GM12878 (cell line): Measurements from ENCODE around the gene INTS14. TPM values are rescaled to one million over a fixed set of nuclear protein-coding genes. Genes with fewer than 3 reads are reported as not detected.

Experiments used
- BHLHE40 ChIP-seq, 2 experiments: fragments of 450-650 bp in 1 of 2; IDR thresholded peaks; 2 replicates each; pipeline ENCODE4 v1.6.1; 2011 to 2017; ENCODE audit warnings: low read depth in 2 of 2, borderline replicate concordance in 1 of 2, improper control_type of control experiment in 1 of 2, low read length in 1 of 2, mild to moderate bottlenecking in 1 of 2
- E2F8 ChIP-seq: fragments of 450-650 bp; IDR thresholded peaks from 2 replicates; pipeline ENCODE4 v1.6.1; 2018; ENCODE audit warnings: mild to moderate bottlenecking, low read depth, moderate library complexity; ENCODE audit not compliant: partially characterized antibody
- ESRRA ChIP-seq: IDR thresholded peaks from 2 replicates; pipeline ENCODE4 v1.6.1; 2012; ENCODE audit warnings: mild to moderate bottlenecking, low read length, improper control_type of control experiment
- NFXL1 ChIP-seq: fragments of 450-650 bp; IDR thresholded peaks from 2 replicates; pipeline ENCODE4 v1.6.1; 2017; ENCODE audit warnings: antibody characterized with exemption, mild to moderate bottlenecking, borderline replicate concordance
- NFYB ChIP-seq: IDR thresholded peaks from 2 replicates; pipeline ENCODE4 v1.6.1; 2011; ENCODE audit warnings: low read depth, mild to moderate bottlenecking, low read length, improper control_type of control experiment, moderate library complexity; ENCODE audit not compliant: insufficient read depth
- SREBF1 ChIP-seq: IDR thresholded peaks from 2 replicates; pipeline ENCODE4 v1.6.1; 2012; ENCODE audit warnings: mild to moderate bottlenecking, low read length
- USF2 ChIP-seq: IDR thresholded peaks from 2 replicates; pipeline ENCODE4 v1.6.1; 2011; ENCODE audit warnings: low read depth, low read length, improper control_type of control experiment, borderline replicate concordance
- ZBTB33 ChIP-seq: fragments of 450-650 bp; IDR thresholded peaks from 2 replicates; pipeline ENCODE4 v1.6.1; 2017; ENCODE audit warnings: mild to moderate bottlenecking
- ZNF207 ChIP-seq: fragments of 450-650 bp; IDR thresholded peaks from 2 replicates; pipeline ENCODE4 v1.6.1; 2014; ENCODE audit warnings: antibody characterized with exemption, mild to moderate bottlenecking, borderline replicate concordance
- ZZZ3 ChIP-seq: IDR thresholded peaks from 2 replicates; pipeline ENCODE4 v1.6.1; 2011; ENCODE audit warnings: low read depth; ENCODE audit not compliant: control insufficient read depth, insufficient read length
- polyA plus RNA-seq, 11 experiments: library from polyadenylated mRNA; depleted of rRNA in 4 of 11; unstranded in 6 of 11; stranded (reverse) in 5 of 11; fragments of >200 nt; fragmentation: Nextera tagmentation in 4 of 11; fragmentation: Illumina TruSeq in 1 of 11; extraction: Ambion mirVana in 4 of 11; extraction: Trizol in 1 of 11; gene quantifications; 1 replicate in 1 of 11; 2 replicates in 10 of 11; pipeline versions ENCODE4 v1.2.1 to v1.2.3, GENCODE V29; 2011 to 2016; ENCODE audit warnings: inconsistent platforms in 2 of 11, missing spikeins in 2 of 11, low read depth in 1 of 11
- total RNA-seq, 4 experiments: library from RNA; depleted of rRNA in 3 of 4; stranded (reverse); fragments of >200 nt in 3 of 4; fragmentation: Illumina TruSeq in 1 of 4; extraction: Trizol in 1 of 4; gene quantifications; 2 replicates each; pipeline versions ENCODE4 v1.2.1 to v1.2.3, GENCODE V29; 2013 to 2021

INTS14 gene
- total and polyA plus RNA-seq, 10 of the 15 experiments (the other 5 are each of a cell fraction or from before 2014, with no cell fraction given), result 36.8 to 76.9 (median 47.7) TPM

- TF ChIP-seq ZBTB33 (no peak), NFXL1 (no peak), USF2 (no peak), SREBF1 (no peak), ZNF207 (no peak), ZZZ3 (no peak), ESRRA (no peak), E2F8 (no peak), NFYB (no peak), BHLHE40 (IDR thresholded peaks at IDR 0.05; ENCODE audit: borderline replicate concordance in 1 of 2, low read depth in 2 of 2, low read length in 1 of 2) (no peak)
- TF ChIP-seq, all 136 proteins: peak for 0
Observed at GRCh38 chr15:65646486-65646885, 35.6 kb upstream of the INTS14 start (continued).
